ENCODE data around the gene REC8. TPM values are rescaled to one million over a fixed set of nuclear protein-coding genes. Genes with fewer than 3 reads are reported as not detected.

The REC8 gene
- 9.6 TPM for total RNA-seq

DNA sequence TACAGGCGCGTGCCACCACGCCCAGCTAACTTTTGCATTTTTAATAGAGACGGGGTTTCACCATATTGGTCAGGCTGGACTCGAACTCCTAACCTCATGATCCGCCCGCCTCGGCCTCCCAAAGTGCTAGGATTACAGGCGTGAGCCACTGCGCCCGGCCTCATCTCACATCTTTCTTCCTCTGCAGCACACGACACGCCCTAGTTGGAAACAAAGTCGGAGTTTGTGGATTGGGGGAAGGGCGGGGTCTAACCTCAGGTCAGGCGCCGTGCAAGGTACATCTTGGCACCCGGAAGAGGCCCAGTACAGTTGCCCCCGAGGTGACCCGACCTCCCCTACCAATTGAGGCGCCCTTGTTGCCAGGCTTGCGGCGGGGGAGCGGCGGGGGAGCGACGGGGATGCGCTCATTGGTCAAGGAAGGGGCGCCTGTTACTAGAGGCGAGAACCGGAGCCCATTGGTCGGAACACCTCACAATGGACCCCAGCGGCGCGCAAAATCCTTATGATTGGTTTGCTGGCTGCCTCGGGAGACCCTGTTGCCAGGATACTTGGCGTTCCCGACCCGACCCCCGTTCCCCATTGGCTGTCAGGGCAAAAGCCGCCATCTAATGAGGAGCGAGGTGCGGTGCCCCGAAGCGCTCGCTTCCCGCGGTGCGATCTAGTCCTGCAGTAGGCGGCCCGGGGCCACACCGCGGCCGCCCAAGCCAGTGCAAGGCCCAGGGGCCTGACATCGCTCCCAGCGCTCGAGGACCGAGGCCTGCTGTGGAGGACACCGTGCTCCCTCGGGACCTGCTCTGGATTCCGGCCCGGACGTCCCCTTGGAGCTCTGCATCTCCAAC, at the start of gene REC8:
Gene REC8, plus strand, starts transcription at position 659 of the 839 bp plus-strand sequence. CDS start 473 bp downstream, outside the sequence.
- H3K4me1 ChIP-seq: peaks cover 2 to 6% of the 10 kb centered on the region in 2 donors
- TF ChIP-seq CTCF (IDR thresholded peaks at IDR 0.05): no peak
- H3K9me3 ChIP-seq: no peaks in the 10 kb centered on the region
- H3K27me3 ChIP-seq: no peaks in the 10 kb centered on the region
- H3K27ac ChIP-seq: peak within 1 kb of the TSS; percentile 1 to 18
- intact Hi-C loops (cut with DNase I): no loop called here
- H3K4me3 ChIP-seq: peak within 1 kb of the TSS; percentile 27 to 58
- peaks cover 9 to 19% of the 10 kb centered on the region in 2 donors for H3K36me3 ChIP-seq
- DNase-seq (ENCODE audit: low spot score in 2 of 2): peak; percentile 38 to 85

DNA sequence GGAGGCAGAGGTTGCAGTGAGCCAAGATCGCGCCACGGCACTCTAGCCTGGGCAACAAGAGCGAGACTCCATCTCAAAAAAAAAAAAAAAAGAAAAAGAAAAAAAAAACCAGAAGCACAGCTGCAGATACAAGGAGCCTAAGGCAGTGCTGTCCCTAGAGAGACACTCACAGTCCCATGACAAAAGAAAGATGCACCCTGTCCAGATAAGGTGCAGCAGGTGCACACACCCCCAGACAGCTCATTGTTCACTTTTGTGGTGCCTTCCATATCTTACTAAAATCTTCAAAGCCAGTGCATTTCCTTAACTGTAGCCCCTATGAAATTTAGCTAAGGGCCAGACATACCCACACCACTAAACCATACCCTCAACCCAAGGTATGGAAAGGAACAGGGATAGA, 49.5 kb upstream of the REC8 start:
- Histone ChIP-seq H3K9me3 (no peaks in the 10 kb centered on the region), H3K27ac (no peak overlapping the region), H3K4me3 (no peak overlapping the region), H3K4me1 (no peaks in the 10 kb centered on the region), H3K36me3 (peaks cover 67 to 69% of the 10 kb centered on the region in 2 donors), H3K27me3 (no peaks in the 10 kb centered on the region)
- no peak for DNase-seq (ENCODE audit: low spot score in 2 of 2)
- intact Hi-C loops (cut with DNase I): no loop called here
- no peak for TF ChIP-seq CTCF (IDR thresholded peaks at IDR 0.05)

- peaks cover 62 to 64% of the 10 kb centered on the region in 2 donors for H3K36me3 ChIP-seq
Measured at GRCh38 chr14:24122898-24123297, 49.0 kb upstream of the REC8 start.

DNA sequence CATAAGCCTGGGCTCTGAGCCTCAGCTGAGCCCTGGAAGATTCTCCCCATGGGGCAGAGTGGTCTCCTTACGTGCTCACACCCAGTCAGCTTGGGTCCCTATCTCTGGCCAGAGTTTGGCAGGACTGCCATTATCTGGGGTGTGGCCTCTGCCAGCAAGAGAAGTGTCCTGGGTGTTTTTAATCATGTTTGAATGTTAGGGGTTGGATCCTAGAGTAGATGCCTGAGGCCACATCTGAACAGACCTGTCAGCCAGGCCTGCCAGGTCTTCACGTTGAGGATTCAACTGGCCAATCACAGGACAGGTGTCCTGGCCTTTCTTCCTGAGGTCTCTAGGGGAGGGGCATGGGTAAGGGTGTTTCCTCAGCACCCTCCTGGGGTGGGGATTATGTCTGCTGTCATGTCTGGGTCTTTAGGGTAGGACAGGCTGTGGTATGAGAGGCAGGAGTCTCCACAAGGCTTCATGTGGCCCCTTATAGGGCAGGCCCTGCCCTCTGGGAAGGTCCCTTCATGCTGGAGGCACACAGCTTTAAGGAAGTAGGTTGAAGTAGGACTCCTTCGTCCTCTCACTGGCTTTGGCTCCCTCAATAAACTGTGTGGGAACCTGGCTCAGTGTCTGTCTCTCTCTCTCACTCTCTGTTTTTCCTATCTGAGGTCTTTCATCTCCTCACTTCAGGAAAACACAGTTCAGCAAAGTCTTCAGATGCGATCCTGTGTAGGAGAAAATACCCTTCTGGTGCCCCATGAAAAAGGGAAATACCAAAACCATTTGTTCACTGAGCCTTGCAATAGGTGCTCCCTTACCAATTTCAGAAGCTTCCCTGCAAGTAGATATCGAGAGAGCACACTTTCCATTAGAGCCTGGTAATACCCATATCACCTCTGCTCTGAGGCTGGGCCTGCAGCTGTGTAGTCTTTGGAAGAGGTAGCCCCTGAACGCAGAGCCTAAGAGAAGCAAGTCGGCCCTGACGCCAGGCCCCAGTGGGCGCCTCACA, 48.2 kb upstream of the REC8 start:
- no peak for TF ChIP-seq CTCF (IDR thresholded peaks at IDR 0.05)
- no peaks in the 10 kb centered on the region for H3K9me3 ChIP-seq
- intact Hi-C loops (cut with DNase I): no loop called here
- no peak overlapping the region for H3K4me3 ChIP-seq
- no peak for DNase-seq (ENCODE audit: low spot score in 2 of 2)
- H3K27me3 ChIP-seq: no peaks in the 10 kb centered on the region
- H3K36me3 ChIP-seq: peaks cover 54 to 56% of the 10 kb centered on the region in 2 donors
- no peaks in the 10 kb centered on the region for H3K4me1 ChIP-seq
- H3K27ac ChIP-seq: no peak overlapping the region

More at GRCh38 chr14:24122898-24123297, 49.0 kb upstream of the REC8 start:
- no peak for TF ChIP-seq CTCF (IDR thresholded peaks at IDR 0.05)
- Histone ChIP-seq H3K27me3 (no peaks in the 10 kb centered on the region), H3K4me3 (no peak overlapping the region), H3K4me1 (no peaks in the 10 kb centered on the region), H3K27ac (no peak overlapping the region), H3K9me3 (no peaks in the 10 kb centered on the region)
- no peak for DNase-seq (ENCODE audit: low spot score in 2 of 2)
- intact Hi-C loops (cut with DNase I): no loop called here

GRCh38 chr14:24126939-24127338, 44.9 kb upstream of the REC8 start:
- DNase-seq (ENCODE audit: low spot score in 2 of 2): no peak
- intact Hi-C loops (cut with DNase I): no loop called here
- Histone ChIP-seq H3K27me3 (no peaks in the 10 kb centered on the region), H3K4me3 (no peak overlapping the region), H3K36me3 (peaks cover 22 to 25% of the 10 kb centered on the region in 2 donors), H3K9me3 (no peaks in the 10 kb centered on the region), H3K27ac (no peak overlapping the region), H3K4me1 (no peaks in the 10 kb centered on the region)
- TF ChIP-seq CTCF (IDR thresholded peaks at IDR 0.05): no peak
